Measurements from ENCODE around the gene FAM217A.

- no peak for TF ChIP-seq GATA2 (IDR thresholded peaks at IDR 0.05; ENCODE audit: low read depth, low read length)
- TF ChIP-seq GATA3 (IDR thresholded peaks at IDR 0.05; ENCODE audit: low read depth, low read length), result no peak
Observed at GRCh38 chr6:4093288-4093687, 14.4 kb upstream of the FAM217A start.

Measured in SH-SY5Y (cell line).